K562 (cell line): ENCODE data around the gene HP. TPM values are rescaled to one million over a fixed set of nuclear protein-coding genes. Genes with fewer than 3 reads are reported as not detected.

Experiments
- CSDE1 ChIP-seq, 2 experiments: fragments of 450-650 bp; IDR thresholded peaks; 2 replicates each; pipeline ENCODE4 v1.6.1; 2016; ENCODE audit warnings: mild to moderate bottlenecking in 1 of 2
- FOXK1 ChIP-seq: sonication (generic); formaldehyde crosslinking; IDR thresholded peaks from 2 replicates; pipeline ENCODE4 v1.8.0; 2022; ENCODE audit warnings: missing genetic modification reagents, mild to moderate bottlenecking, borderline replicate concordance
- FUS ChIP-seq: fragments of 200-400 bp; formaldehyde crosslinking; optimal IDR thresholded peaks from 2 replicates; pipeline ENCODE3; 2017; ENCODE audit warnings: low read depth, low read length
- GABPB2 ChIP-seq: fragments of 250-450 bp; sonication (Bioruptor Pico); conservative IDR thresholded peaks from 2 replicates; pipeline ENCODE4 v1.5.1; 2021; ENCODE audit warnings: mild to moderate bottlenecking
- GTF2F1 ChIP-seq: IDR thresholded peaks from 2 replicates; pipeline ENCODE4 v1.6.1; 2011; ENCODE audit warnings: low read depth, low read length, improper control_type of control experiment
- HLTF ChIP-seq: fragments of 450-650 bp; IDR thresholded peaks from 2 replicates; pipeline ENCODE4 v1.6.1; 2016
- KLF6 ChIP-seq: fragments of 250-450 bp; sonication (Bioruptor Pico); IDR thresholded peaks from 2 replicates; pipeline ENCODE4 v1.4.0; 2020; ENCODE audit warnings: mild to moderate bottlenecking, moderate library complexity, borderline replicate concordance
- MEF2D ChIP-seq: conservative IDR thresholded peaks from 2 replicates; pipeline ENCODE4 v1.6.1; 2016; ENCODE audit warnings: low read depth, missing genetic modification characterization, missing compliant biosample characterization
- SRSF7 ChIP-seq: fragments of 200-400 bp; formaldehyde crosslinking; optimal IDR thresholded peaks from 2 replicates; pipeline ENCODE3; 2017; ENCODE audit warnings: mild to moderate bottlenecking, low read depth, low read length
- TAF15 ChIP-seq: fragments of 200-400 bp; formaldehyde crosslinking; IDR thresholded peaks from 2 replicates; pipeline ENCODE4 v1.6.1; 2017; ENCODE audit warnings: mild to moderate bottlenecking, low read depth, low read length, moderate library complexity
- TEAD4 ChIP-seq, 2 experiments: sonication (generic) in 1 of 2; formaldehyde crosslinking in 1 of 2; IDR thresholded peaks; 2 replicates each; pipeline versions ENCODE4 v1.6.1 to v1.8.0; 2012 to 2022; ENCODE audit warnings: borderline replicate concordance in 1 of 2, inconsistent platforms in 1 of 2, low read length in 1 of 2, mild to moderate bottlenecking in 1 of 2, missing genetic modification reagents in 1 of 2
- polyA plus RNA-seq, 8 experiments: library from polyadenylated mRNA; depleted of rRNA in 4 of 8; stranded (reverse) in 5 of 8; unstranded in 3 of 8; fragments of >200 nt; fragmentation: Nextera tagmentation in 2 of 8; fragmentation: Illumina TruSeq in 1 of 8; extraction: Ambion mirVana in 2 of 8; extraction: Trizol in 1 of 8; gene quantifications; 2 replicates each; pipeline versions ENCODE4 v1.2.1 to v1.2.3, GENCODE V29; 2011 to 2014; ENCODE audit warnings: inconsistent platforms in 1 of 8, missing spikeins in 1 of 8
- total RNA-seq, 7 experiments: library from RNA; depleted of rRNA in 6 of 7; stranded (reverse); fragments of >200 nt in 6 of 7; fragmentation: Illumina TruSeq in 2 of 7; extraction: Trizol in 2 of 7; gene quantifications; 2 replicates each; pipeline versions ENCODE4 v1.2.1 to v1.2.3, GENCODE V29; 2011 to 2021; ENCODE audit warnings: low replicate concordance in 1 of 7
- TF ChIP-seq, protein P1 (sequence below), 2 experiments: fragments of 150-350 bp in 1 of 2; IDR thresholded peaks; 2 replicates each; pipeline ENCODE4 v1.6.1; 2012 to 2016; ENCODE audit warnings: low read depth in 2 of 2, low read length in 2 of 2, mild to moderate bottlenecking in 1 of 2, moderate library complexity in 1 of 2
- TF ChIP-seq, protein P2 (sequence below): fragments of 450-650 bp; IDR thresholded peaks from one replicate; pipeline ENCODE4 v1.6.1; 2018; ENCODE audit warnings: mild to moderate bottlenecking, moderate library complexity; ENCODE audit not compliant: partially characterized antibody
- TF ChIP-seq, protein P3 (sequence below): fragments of 250-450 bp; sonication (Bioruptor Pico); IDR thresholded peaks from 2 replicates; pipeline ENCODE4 v1.5.0; 2021; ENCODE audit warnings: mild to moderate bottlenecking, moderate library complexity
- TF ChIP-seq, protein P4 (sequence below), 2 experiments: fragments of 200-800 bp in 1 of 2; sonication (Bioruptor generic) in 1 of 2; sonication (generic) in 1 of 2; formaldehyde crosslinking in 1 of 2; IDR thresholded peaks in 1 of 2; conservative IDR thresholded peaks in 1 of 2; 2 replicates each; pipeline versions ENCODE4 v1.5.0 to v1.6.1; 2016 to 2020; ENCODE audit warnings: missing compliant biosample characterization in 1 of 2, missing genetic modification characterization in 1 of 2, missing genetic modification reagents in 1 of 2

Gene HP
- total and polyA plus RNA-seq, 9 of the 15 experiments (the other 6 are each of a cell fraction or from before 2014, with no cell fraction given): 0.04 to 8.7 TPM; not detected in 7

DNA sequence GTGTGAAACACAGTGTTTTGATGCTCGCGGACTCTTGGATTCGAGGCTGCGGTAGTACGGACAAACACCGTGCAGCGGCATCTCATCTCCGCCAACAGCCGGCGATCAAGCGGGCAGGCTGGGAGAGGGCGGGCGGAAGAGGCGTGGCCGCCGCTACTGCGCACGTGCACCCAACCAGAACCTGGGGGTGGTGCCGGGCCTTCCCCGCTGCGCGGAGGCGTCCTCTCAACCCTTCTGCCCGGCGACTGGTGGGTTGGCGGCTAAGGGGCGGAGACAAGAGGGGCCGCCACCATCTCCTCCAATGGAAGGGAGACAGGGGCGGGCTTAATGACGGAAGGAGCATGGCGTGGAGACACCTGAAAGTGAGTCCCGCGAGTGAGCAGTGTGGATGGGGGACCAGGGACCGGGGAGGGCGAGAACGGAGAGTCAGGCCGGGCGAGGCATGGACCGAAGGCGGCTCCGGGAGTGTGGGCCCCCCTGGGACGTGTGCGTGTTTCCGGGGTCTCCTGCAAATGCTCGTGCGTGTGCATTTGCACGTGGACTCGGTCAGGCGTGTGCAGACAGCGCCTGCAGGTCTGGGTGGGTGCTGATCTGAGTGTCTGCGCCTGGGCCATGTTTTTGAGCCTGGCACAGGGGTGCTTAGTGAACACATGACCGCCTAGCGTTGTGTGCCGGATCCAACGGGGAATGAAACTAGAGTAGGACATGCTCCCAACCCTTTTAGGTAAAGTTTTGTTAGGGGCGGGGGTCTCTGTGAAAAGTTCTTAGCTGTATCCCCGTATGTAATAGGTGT, 45.7 kb upstream of the HP start, which contains the start of gene DHODH (continued):
- TF ChIP-seq, protein P1, sequence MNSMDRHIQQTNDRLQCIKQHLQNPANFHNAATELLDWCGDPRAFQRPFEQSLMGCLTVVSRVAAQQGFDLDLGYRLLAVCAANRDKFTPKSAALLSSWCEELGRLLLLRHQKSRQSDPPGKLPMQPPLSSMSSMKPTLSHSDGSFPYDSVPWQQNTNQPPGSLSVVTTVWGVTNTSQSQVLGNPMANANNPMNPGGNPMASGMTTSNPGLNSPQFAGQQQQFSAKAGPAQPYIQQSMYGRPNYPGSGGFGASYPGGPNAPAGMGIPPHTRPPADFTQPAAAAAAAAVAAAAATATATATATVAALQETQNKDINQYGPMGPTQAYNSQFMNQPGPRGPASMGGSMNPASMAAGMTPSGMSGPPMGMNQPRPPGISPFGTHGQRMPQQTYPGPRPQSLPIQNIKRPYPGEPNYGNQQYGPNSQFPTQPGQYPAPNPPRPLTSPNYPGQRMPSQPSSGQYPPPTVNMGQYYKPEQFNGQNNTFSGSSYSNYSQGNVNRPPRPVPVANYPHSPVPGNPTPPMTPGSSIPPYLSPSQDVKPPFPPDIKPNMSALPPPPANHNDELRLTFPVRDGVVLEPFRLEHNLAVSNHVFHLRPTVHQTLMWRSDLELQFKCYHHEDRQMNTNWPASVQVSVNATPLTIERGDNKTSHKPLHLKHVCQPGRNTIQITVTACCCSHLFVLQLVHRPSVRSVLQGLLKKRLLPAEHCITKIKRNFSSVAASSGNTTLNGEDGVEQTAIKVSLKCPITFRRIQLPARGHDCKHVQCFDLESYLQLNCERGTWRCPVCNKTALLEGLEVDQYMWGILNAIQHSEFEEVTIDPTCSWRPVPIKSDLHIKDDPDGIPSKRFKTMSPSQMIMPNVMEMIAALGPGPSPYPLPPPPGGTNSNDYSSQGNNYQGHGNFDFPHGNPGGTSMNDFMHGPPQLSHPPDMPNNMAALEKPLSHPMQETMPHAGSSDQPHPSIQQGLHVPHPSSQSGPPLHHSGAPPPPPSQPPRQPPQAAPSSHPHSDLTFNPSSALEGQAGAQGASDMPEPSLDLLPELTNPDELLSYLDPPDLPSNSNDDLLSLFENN (IDR thresholded peaks at IDR 0.05; ENCODE audit: low read depth in 2 of 2, low read length in 2 of 2): no peak
- TF ChIP-seq, protein P2, sequence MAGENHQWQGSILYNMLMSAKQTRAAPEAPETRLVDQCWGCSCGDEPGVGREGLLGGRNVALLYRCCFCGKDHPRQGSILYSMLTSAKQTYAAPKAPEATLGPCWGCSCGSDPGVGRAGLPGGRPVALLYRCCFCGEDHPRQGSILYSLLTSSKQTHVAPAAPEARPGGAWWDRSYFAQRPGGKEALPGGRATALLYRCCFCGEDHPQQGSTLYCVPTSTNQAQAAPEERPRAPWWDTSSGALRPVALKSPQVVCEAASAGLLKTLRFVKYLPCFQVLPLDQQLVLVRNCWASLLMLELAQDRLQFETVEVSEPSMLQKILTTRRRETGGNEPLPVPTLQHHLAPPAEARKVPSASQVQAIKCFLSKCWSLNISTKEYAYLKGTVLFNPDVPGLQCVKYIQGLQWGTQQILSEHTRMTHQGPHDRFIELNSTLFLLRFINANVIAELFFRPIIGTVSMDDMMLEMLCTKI: no peak
- TF ChIP-seq GTF2F1 (no peak), SRSF7 (no peak), FOXK1 (CRISPR knock-in tag) (0 out of 2 replicates have a peak, but pooled peaks have one; percentile 38), MEF2D (tag) (no peak), CSDE1 (IDR thresholded peaks at IDR 0.05) (no peak), KLF6 (CRISPR knock-in tag) (no peak), FUS (no peak), GABPB2 (no peak), TEAD4 (IDR thresholded peaks at IDR 0.05; ENCODE audit: low read length) (no peak), TEAD4 (CRISPR knock-in tag; IDR thresholded peaks at IDR 0.05; ENCODE audit: borderline replicate concordance) (peak; percentile 80), HLTF (no peak), TAF15 (no peak)
- TF ChIP-seq, protein P3, sequence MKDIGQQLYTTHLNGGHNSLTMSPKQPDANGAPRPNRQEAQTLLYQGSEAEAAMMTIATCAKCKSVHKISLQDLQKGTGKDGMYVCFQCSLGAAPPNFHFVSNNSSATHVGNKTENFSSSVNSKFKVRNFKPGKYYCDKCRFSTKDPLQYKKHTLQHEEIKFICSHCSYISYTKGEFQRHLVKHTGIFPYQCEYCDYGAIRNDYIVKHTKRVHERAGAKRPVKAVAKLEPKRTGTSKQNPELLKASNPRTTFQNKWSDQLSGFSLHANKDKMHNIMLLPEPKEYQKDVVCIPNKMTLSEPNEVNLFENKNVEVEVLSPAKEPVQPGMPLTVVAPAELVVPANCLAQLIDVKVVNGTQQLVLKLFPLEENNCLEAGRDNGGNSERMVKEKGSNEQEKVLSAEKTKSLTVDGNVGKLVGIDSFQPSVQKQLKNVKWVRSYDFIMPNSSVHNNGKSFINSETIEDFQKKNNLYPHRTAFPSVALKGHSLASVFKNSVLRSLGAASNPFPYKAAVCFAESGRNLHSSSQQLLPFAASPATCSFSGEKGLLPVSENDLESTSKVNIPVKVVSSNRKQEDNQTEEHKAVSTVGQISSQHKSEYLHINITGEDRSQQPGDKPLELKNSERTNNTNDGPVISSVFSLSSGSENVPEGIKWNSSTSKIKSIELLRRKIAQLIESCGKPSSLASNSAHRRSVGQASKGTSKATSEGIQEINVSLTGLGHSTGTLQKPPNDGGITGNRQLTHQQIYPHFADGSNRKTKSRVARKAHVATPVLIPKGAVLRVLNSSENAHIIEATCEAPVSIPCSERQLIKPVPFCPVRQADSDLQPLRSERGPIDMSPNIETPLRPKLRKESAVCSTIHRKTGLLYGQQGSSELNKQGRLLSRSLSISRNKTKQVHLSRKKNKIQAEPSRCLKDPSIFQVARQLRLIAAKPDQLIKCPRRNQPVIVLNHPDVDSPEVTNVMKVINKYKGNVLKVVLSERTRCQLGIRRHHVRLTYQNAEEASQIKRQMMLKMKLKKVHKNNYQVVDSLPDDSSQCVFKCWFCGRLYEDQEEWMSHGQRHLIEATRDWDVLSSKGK: no peak
- TF ChIP-seq, protein P4, sequence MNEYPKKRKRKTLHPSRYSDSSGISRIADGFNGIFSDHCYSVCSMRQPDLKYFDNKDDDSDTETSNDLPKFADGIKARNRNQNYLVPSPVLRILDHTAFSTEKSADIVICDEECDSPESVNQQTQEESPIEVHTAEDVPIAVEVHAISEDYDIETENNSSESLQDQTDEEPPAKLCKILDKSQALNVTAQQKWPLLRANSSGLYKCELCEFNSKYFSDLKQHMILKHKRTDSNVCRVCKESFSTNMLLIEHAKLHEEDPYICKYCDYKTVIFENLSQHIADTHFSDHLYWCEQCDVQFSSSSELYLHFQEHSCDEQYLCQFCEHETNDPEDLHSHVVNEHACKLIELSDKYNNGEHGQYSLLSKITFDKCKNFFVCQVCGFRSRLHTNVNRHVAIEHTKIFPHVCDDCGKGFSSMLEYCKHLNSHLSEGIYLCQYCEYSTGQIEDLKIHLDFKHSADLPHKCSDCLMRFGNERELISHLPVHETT (CRISPR knock-in tag; conservative IDR thresholded peaks at IDR 0.05 in 1 of 2, IDR thresholded peaks at IDR 0.05 in 1 of 2): 0 out of 4 replicates have a peak, but pooled peaks of 1 of the 2 experiments have one; percentile 22
